GM19324 (cell line): Measurements from ENCODE around the gene ACAD11.
"Not testable (repeated sequence)": the region's sequence is repeated elsewhere in the genome, so short reads cannot be mapped to it uniquely, and the experiment has no call there.

Experiments used
- ATAC-seq: cut with Tn5 transposase; IDR thresholded peaks from one replicate; pipeline ENCODE4 v1.9.1; 2021; ENCODE audit warnings: mild to moderate bottlenecking, moderate library complexity; ENCODE audit not compliant: unreplicated experiment, low FRiP score

The ACAD11 gene

DNA sequence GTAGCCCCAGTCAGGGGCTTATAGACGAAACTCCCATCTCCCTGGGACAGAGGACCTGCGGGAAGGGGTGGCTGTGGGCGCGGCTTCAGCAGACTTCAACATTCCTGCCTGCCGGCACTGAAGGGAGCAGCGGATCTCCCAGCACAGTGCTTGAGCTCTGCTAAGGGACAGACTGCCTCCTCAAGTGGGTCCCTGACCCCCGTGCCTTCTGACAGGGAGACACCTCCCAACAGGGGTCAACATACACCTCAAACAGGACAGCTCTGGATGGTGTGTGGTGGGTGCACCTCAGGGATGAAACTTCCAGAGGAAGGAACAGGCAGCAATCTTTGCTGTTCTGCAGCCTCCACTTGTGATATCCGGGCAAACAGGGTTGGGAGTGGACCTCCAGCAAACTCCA, 53.0 kb downstream of the ACAD11 start:
- not testable (repeated sequence) for ATAC-seq

DNA sequence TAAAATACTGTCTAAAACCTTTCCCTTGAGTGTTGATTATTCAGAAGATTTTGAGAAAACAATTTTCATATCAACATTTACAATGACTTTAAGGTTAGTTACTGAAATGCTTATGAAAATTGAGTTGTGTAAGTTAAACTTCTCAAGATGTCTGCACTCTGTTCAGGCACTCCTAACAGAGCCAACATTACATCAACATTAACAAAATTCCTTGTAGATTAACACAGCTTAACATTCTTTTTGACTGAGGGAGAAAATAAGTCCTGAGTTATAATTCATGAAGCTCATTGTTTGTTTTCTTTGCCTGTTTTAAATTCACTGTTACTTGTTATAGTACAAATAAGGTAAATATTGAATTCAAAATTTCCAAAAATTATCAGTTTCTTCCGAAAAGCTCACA, 53.5 kb downstream of the ACAD11 start:
- no peak for ATAC-seq

DNA sequence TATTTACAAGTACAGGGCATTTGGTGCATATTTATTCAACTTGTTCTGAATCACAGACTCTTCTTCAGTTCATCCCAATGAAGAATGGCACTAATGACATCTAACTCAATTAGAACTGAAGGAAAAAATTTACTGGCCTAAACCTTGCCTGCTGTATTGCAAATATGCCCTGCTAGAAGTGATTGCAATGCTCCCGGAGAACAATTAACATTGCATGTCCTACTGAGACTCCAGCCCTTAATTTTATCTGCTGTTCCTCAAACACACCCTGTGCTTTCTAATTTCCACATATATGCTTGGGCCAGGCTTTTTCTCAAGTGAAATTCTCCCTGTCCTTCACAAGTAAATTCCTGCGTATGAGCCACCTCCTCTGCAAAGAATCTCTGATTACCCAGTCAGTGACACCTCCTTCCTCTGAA, 54.2 kb downstream of the ACAD11 start:
- no peak for ATAC-seq

DNA sequence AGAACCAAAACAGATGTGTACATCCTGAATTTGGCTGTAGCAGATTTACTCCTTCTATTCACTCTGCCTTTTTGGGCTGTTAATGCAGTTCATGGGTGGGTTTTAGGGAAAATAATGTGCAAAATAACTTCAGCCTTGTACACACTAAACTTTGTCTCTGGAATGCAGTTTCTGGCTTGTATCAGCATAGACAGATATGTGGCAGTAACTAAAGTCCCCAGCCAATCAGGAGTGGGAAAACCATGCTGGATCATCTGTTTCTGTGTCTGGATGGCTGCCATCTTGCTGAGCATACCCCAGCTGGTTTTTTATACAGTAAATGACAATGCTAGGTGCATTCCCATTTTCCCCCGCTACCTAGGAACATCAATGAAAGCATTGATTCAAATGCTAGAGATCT, 59.0 kb downstream of the ACAD11 start:
- not testable (repeated sequence) for ATAC-seq

DNA sequence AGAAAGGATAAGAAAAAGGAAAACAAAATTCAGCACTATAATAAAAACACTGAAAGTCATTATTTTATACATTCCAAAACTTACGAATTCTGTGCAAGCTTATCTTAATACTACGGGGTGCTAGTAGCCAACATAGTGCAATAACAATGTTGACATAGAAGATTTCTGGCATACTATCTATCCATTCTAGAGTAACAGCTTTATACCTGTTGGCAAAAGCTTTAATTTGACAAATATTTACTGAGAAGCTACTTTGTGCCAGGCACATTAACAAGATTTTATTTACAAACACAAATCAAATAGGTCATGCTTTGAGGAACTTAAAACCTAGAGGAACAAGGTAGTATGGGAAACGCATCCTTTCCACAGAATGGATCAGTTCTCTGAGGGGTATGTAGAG, 61.4 kb downstream of the ACAD11 start:
- no peak for ATAC-seq

DNA sequence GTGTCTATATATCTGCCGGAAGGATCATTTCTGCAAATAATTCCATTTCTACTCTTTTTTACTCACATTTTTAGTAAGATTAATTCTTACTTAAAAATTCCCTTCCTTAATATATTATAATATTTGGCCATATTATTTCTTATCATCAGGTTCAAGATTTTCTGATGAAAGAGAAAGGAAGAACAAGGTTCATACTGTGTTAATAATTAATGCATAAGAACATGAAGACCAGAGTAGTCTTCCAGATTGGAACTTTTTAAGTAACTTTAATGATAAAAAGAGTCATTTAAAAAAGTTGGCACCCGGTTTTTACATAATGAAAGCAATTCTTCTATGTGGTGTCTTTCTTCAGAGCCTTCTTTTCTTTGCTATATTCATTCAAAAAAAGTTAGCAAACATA, 61.9 kb downstream of the ACAD11 start:
- no peak for ATAC-seq

DNA sequence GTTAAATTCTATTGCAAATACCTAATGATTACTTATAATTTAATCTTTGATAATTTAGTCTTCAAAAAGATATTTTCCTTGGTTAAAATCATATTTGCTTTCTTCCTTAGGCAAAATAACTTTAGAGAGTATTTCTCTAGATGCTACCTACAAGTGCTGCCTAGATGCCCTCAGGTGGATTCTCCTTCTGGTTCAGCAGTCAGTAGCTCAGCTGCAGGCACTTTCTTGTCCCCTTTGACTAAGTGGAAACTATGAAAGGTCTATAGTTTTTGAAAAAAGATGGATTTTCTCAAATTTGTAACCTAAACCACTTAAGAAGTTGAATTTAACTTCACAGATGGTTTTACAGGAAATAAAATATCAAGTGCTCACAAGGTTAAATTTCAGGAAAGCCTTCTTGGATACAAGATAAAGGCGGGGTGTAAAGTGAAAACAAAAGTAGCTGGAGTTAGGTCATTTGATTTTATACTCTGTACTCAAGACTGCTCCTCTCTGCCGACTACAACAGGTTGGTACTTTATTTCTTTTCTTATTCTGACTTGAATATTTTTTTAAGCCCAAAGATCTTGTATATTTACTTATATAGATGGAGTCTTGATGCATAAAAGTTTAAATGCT, 62.7 kb downstream of the ACAD11 start, which contains the start of gene ACKR4:
Gene ACKR4 (plus strand): TSS at position 455 of the 618 bp plus-strand sequence. CDS start 3,128 bp downstream, outside the sequence.
- no peak for ATAC-seq

DNA sequence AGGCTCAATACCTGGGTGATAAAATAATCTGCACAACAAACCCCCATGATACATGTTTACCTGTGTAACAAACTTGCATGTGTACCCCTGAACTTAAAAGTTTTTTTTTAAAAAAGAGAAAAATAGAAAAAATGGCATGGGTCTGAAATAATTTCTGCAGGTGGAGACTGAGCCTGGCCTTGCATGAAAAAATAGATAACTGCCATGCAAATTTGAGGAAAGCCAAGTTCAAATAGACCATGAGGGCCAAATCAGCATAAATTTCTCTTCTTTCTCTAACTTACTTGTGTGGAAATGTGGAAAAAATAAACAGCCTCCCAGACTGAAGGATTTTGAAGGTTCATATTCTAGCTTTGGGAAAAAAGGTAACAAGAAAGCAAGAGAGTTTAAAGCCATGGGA, 63.3 kb downstream of the ACAD11 start:
- no peak for ATAC-seq

DNA sequence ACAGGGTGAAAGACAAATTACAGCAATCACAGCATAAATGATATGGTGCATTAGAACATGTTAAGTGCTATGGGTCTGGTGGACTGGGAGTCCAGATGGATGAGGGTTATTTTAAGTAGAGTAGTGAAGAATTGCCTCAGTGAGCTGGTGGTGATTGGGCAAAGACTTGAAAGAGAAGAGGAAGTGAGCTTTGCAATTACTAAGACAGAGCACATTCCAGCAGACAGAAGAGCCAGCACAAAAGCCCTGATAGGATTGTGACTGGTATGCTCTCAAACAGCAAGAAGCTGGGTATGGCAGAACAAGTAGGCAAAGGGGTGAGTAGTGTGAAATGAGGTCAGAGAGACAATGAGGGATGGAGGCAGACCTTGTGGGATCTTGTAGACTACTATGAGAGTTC, 64.6 kb downstream of the ACAD11 start:
- ATAC-seq = no peak

DNA sequence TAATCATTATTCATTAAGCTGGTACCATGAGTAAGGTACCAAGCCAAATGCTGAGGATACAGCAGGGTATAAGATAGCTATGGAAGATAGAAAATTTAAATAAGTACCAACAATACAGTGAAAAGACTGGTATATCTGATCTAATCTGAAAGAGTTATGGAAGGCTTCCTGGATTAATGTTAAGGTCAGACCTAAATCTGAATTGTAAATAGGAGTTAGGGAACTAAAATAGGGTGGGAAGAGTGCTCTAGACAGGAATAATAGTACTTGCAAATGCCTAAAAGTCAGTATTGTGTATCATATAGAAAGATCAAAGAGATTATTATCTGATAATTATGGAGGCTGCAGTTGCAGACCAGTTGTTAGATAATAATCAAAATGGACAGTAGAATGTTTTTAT, 65.1 kb downstream of the ACAD11 start:
- ATAC-seq = no peak

DNA sequence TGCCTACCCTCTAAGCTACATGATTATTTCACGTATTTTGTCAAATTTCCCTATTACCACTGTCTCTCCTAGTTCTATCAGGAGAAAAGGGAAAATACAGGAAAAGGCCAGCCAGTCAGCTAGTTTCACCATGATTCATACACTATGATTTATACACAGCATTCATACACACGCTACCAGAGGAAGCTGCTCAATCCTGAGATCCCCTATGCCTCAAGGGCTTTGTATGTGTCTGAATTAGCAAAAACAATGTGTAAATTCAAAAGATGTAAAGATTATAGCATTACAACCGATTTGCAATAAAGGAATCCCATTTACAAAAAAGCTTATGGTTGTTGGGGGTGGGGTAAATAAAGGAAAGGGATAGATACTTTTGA, 65.7 kb downstream of the ACAD11 start:
- ATAC-seq = no peak

DNA sequence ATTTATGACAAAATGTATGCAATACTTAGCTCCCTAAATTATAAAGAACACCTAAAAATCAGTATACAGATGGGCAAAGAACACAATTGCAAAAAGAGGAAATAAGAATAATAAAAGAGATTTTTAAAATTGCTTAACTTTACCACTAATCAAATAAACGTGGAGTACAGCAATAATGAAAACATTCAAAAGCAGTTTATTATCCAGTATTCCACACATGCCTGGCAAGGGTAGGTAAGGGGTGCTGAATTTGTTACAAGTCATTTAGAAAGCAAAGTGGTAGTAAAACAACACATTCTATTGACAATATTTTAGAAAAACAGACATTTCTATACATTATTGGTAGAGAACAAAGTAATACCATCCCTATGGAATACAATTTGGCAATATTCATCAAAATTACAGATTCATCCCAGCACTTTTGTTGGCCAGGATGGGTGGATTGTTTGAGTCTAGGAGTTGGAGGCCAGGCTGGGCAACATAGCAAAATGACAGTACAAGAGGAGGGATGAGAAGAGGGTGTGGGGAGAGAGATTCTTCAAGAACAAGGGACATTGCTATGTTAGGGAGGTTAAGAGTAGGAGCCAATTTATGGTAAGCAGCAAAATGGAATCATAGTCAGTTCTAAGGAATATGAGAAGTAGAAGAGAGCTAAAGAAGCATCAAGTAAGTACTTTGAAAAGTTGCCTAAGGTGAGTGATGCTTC, 66.2 kb downstream of the ACAD11 start:
- no peak for ATAC-seq

DNA sequence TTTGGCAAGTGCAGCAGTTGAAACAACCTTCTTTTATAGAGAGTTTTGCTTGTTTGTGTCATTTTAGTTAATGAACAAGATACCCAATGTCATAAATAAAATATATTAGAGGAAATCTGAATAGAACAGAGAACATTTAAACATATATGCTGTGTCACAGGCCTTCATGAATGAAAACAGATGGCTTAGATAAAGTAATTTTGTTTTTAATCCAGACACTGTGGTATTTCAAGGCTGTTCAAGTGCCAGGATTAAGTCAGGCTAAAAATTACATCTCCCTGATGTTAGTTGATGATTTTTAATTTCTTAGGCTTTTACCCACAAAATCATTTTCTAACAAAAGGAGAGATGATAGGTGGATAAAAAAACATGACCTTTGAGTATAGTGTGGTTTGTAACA, 67.4 kb downstream of the ACAD11 start:
- ATAC-seq = no peak

DNA sequence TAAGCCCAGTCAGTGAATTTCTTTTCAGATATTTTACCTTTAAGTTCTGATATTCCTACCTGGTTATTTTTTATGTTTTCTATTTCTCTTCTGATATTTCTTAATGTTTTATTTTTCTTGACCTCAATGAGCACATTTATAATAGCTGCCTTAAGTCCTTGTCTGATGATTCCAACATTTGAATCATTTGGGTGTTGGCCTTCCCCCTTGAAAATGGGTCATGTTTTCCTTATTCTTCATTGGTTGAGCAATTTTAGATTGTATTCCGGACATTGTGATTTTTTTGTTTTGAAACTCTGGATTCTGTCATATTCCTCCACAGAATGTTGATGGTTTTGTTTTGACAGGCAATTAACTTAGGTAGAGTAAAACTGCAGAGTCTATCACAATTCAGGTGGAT, 72.2 kb downstream of the ACAD11 start:
- no peak for ATAC-seq

DNA sequence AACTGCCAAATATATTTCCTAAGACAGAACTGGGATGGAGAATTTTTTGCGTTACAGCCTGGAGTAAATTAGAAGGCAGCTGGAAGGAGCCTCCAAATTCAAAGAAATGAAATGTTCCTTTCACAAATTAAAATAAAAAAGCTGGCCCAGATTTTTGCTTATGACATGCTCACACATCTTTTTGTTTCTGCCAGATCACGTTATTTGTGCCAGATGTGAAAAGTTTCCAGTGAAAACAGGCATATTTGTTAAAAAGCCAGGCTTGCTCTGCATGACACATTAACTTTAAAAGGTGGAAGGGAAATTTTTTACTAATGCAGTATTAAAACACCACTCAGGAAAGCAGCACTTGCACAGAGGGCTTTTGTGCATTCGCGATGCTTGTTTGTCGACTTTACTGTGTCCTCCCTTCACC, 85.8 kb downstream of the ACAD11 start:
- no peak for ATAC-seq

DNA sequence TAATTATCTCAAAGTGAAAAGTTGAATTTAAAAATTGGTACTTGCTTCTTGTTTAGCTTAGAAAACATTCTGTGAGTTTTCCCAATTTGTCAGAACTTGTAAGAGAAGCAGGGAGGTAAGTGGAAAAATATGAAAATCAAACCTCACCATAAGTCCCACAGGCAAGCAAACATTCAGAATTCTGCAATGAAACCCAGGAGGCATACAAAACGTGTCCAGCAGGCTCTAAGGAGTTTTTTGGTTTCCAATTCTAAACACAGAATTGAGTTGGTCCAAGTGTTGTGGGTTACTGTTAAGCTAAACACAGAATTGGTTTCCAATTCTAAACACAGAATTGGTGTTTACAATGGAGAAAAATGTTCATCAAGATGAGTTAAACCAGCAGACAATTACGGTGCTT, 89.6 kb downstream of the ACAD11 start:
- ATAC-seq = no peak

DNA sequence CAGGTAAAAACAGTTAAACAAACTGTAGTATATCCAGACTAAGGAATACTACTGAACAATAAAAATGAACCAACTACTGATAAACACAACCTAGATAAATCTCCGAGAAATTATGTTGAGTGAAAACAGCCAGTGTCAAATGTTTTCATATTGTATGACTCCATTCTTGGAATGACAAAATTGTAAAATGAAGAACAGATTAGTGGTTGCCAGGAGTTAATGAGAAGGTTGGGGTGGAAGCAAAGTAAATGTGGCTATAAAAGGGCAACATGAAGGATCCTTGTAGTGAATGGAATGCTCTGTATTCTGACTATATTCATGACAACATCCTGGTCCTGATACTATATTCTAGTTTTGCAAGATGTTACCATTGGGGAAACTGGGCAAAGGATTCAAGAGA, 90.0 kb downstream of the ACAD11 start:
- ATAC-seq = no peak

DNA sequence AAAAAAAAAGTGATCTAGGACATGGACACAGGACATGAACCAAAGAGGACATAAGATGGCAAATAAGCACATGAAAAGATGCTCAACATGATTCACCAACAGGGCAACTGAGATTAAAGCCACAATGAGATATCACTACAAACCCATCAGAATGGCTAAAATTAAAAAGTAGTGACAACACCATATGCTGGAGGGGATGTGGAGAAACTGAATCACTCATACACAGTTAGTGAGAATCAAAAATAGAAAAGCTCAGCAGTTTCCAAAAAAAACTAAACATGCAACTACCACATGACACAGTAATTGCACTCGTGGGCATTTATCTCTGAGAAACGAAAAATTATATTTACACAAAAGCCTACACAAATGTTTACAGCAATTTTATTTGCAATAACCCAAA, 90.5 kb downstream of the ACAD11 start:
- no peak for ATAC-seq

DNA sequence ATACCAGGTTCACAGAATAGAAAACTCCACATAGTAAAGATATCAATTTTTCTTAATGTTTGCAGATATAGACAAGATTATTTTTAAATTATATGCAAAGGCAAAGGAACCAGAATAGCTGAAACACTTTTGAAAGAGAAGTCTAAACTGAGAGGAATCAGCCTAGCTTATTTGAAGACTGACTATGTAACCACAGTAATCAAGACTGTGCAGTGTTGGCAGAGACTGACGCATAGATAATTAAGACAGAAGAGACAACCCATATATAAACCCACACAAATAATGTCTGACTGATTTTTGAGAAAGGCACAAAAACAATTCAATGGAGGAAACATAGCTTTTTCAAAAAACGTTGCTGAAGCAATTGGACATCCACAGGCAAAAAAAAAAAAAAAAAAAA, 91.2 kb downstream of the ACAD11 start:
- ATAC-seq = no peak

DNA sequence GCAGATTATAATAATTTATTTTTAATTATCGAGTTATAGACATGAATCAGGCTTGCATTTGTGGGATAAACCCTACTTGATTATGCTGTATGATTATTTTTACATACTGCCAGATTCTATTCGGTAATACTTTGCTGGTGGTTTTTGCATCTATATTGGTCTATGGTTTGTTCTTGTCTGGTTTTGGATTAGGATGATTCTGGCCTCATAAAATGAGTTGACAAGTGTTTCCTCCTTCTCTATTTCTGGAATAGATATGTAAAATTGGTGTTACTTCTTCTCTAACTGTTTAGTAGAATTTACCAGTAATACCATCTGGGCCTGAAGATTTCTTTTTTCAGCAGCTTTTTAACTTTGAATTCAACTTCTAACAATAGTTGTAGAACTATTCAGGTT, 95.5 kb downstream of the ACAD11 start:
- no peak for ATAC-seq

DNA sequence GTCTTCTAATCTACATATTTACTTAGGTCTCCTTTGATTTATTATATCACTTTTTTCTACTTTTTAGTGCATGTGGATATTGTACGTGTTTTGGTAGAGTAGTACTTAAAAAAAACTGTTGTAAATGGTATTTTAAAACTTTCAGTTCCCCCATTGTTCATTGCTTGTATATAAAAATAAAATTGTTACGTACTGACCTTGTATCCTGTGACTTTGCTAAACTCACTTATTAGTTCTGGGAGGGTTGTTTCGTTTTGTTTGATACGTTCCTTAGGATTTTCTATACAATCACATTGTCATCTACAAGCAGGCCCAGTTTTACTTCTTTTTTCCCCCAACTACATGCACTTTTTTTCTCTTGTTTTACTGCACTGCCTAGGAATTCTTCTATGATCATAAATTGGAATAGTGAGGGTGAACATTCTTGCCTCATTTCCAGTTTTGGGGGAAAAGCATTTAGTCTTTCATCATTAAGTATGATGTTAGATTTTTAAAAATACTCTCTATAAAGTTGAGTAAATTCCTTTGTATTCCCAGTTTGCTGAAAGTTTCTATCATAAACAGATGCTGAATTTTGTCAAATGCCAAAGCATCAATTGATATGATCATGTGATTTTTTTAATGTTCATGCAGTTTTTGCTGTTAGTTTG, 96.1 kb downstream of the ACAD11 start:
- ATAC-seq = no peak

DNA sequence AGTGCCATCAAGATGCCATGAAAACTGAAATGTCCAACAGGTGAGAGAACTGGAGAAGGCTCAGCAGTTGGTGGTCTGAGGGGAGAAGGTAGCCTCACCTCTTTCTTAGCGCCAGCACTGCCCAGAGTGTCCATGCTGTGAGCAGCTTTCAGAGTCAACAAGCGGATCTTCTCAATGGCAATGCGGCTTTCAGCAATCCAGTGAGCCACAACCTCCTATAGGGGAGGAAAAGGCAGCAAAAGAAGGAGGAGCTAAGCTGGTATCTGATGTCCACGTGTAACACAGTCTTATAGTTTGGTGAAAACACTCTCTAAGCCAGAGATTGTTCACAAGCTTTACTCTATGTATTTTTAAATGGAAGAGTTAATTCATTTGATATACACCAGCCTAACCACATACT, 98.6 kb downstream of the ACAD11 start:
- no peak for ATAC-seq
